A549 (cell line): Measurements from ENCODE around the gene ARHGAP28. TPM values are rescaled to one million over a fixed set of nuclear protein-coding genes. Genes with fewer than 3 reads are reported as not detected.
A peak's percentile ranks its signal among the peaks of the same experiment; 100 is the strongest.

Experiments
- ATAC-seq, 2 experiments: fragments of 200-7000 bp in 1 of 2; fragments of >200 bp in 1 of 2; cut with Nextera tagmentation in 1 of 2; cut with Tn5 transposase in 1 of 2; 3 replicates each; pipeline versions ENCODE4 v1.8.0 to v1.9.1; 2018 to 2020; ENCODE audit warnings: mild to moderate bottlenecking in 1 of 2, moderate library complexity in 1 of 2
- CTCF ChIA-PET: fragments of 300-600 bp; sonication (Branson Sonifier 250); formaldehyde crosslinking; extraction: SDS; loops from one replicate; lab custom pipeline; 2021; ENCODE audit warnings: antibody characterized with exemption, inconsistent platforms; lab: Yijun Ruan, JAX
- POLR2A ChIA-PET: fragments of 350-600 bp; formaldehyde crosslinking; extraction: SDS; loops from one replicate; lab custom pipeline; 2021; ENCODE audit warnings: antibody characterized with exemption, inconsistent platforms; lab: Yijun Ruan, JAX
- DNase-seq, 2 experiments: peaks; one replicate each; pipeline versions ENCODE4 v3.0.0 to v3.0.0-alpha.2; 2011 to 2016; ENCODE audit warnings: low read depth in 1 of 2, low spot score in 1 of 2
- FAIRE-seq: peaks from 2 replicates; lab custom pipeline; 2011; peaks lifted over from hg19 to GRCh38; lab: Jason Lieb, UNC
- H3K27ac ChIP-seq, 2 experiments: fragments of >200 bp; sonication (Bioruptor Twin); formaldehyde crosslinking; 3 replicates each; pipeline ENCODE4 v1.5.1; 2016 to 2017
- H3K4me1 ChIP-seq: fragments of >200 bp; sonication (Bioruptor Twin); formaldehyde crosslinking; 3 replicates; pipeline ENCODE4 v1.6.1; 2016
- H3K4me2 ChIP-seq: fragments of >200 bp; sonication (Bioruptor Twin); formaldehyde crosslinking; 3 replicates; pipeline ENCODE4 v1.6.1; 2016
- H3K4me3 ChIP-seq: fragments of >200 bp; sonication (Bioruptor Twin); formaldehyde crosslinking; 3 replicates; pipeline ENCODE4 v1.5.1; 2016
- H3K9me3 ChIP-seq: fragments of >200 bp; sonication (Bioruptor Twin); formaldehyde crosslinking; 3 replicates; pipeline ENCODE4 v1.6.1; 2016
- CBX2 ChIP-seq: fragments of 200-600 bp; sonication (generic); IDR thresholded peaks from 2 replicates; pipeline ENCODE4 v1.6.1; 2016; ENCODE audit warnings: low read depth, mild to moderate bottlenecking, borderline replicate concordance
- CEBPB ChIP-seq, 2 experiments: fragments of >200 bp in 1 of 2; sonication (Bioruptor Twin) in 1 of 2; formaldehyde crosslinking in 1 of 2; IDR thresholded peaks; 2 replicates each; pipeline ENCODE4 v1.6.1; 2012 to 2016
- CTCF ChIP-seq: fragments of >200 bp; sonication (Bioruptor Twin); formaldehyde crosslinking; IDR thresholded peaks from 3 replicates; pipeline ENCODE4 v1.5.1; 2016
- E2F6 ChIP-seq: IDR thresholded peaks from 2 replicates; pipeline ENCODE4 v1.6.1; 2012; ENCODE audit warnings: low read depth, borderline replicate concordance
- ESRRA ChIP-seq: fragments of 150-350 bp; IDR thresholded peaks from 2 replicates; pipeline ENCODE4 v1.6.1; 2014; ENCODE audit warnings: mild to moderate bottlenecking, low read length, borderline replicate concordance
- FOSB ChIP-seq: fragments of 250-450 bp; sonication (Bioruptor Pico); IDR thresholded peaks from 2 replicates; pipeline ENCODE4 v1.5.0; 2020; ENCODE audit warnings: mild to moderate bottlenecking, moderate library complexity
- FOSL2 ChIP-seq, 2 experiments: fragments of 450-650 bp in 1 of 2; fragments of >200 bp in 1 of 2; sonication (Bioruptor Twin) in 1 of 2; formaldehyde crosslinking; IDR thresholded peaks; 2 replicates each; pipeline versions ENCODE4 v1.5.0 to v1.6.1; 2016 to 2020; ENCODE audit warnings: mild to moderate bottlenecking in 1 of 2, moderate library complexity in 1 of 2
- HEYL ChIP-seq: fragments of 250-450 bp; sonication (Bioruptor Pico); IDR thresholded peaks from 2 replicates; pipeline ENCODE4 v1.8.0; 2021; ENCODE audit warnings: mild to moderate bottlenecking, moderate library complexity
- HMGXB4 ChIP-seq: fragments of 250-450 bp; sonication (Bioruptor Pico); IDR thresholded peaks from 2 replicates; pipeline ENCODE4 v1.5.0; 2021; ENCODE audit warnings: mild to moderate bottlenecking, moderate library complexity, borderline replicate concordance
- HOXA7 ChIP-seq: fragments of 250-450 bp; sonication (Bioruptor Pico); IDR thresholded peaks from 2 replicates; pipeline ENCODE4 v1.5.0; 2020; ENCODE audit warnings: mild to moderate bottlenecking, moderate library complexity
- HOXB13 ChIP-seq: fragments of 250-450 bp; sonication (Bioruptor Pico); IDR thresholded peaks from 2 replicates; pipeline ENCODE4 v1.5.0; 2020; ENCODE audit warnings: low read depth, mild to moderate bottlenecking, moderate library complexity
- JUN ChIP-seq, 2 experiments: fragments of >200 bp; sonication (Bioruptor Twin); formaldehyde crosslinking; IDR thresholded peaks; 2 replicates in 1 of 2; 3 replicates in 1 of 2; pipeline ENCODE4 v1.6.1; 2016 to 2017
- MAFK ChIP-seq: fragments of 450-650 bp; IDR thresholded peaks from 2 replicates; pipeline ENCODE4 v1.6.1; 2014; ENCODE audit not compliant: partially characterized antibody
- MYC ChIP-seq: IDR thresholded peaks from 2 replicates; pipeline ENCODE4 v1.6.1; 2012; ENCODE audit warnings: mild to moderate bottlenecking, inconsistent platforms, low read length, improper control_type of control experiment, borderline replicate concordance
- NPAS2 ChIP-seq: fragments of 250-450 bp; sonication (Bioruptor Pico); IDR thresholded peaks from 2 replicates; pipeline ENCODE4 v1.8.0; 2022; ENCODE audit warnings: mild to moderate bottlenecking, moderate library complexity, borderline replicate concordance
- PBX3 ChIP-seq: IDR thresholded peaks from 2 replicates; pipeline ENCODE4 v1.6.1; 2012
- RAD21 ChIP-seq, 2 experiments: fragments of >200 bp in 1 of 2; sonication (Bioruptor Twin) in 1 of 2; formaldehyde crosslinking in 1 of 2; IDR thresholded peaks in 1 of 2; conservative IDR thresholded peaks in 1 of 2; 2 replicates in 1 of 2; 3 replicates in 1 of 2; pipeline ENCODE4 v1.6.1; 2012 to 2018; ENCODE audit warnings: inconsistent platforms in 1 of 2
- RARB ChIP-seq: fragments of 250-450 bp; sonication (Bioruptor Pico); IDR thresholded peaks from 2 replicates; pipeline ENCODE4 v1.8.0; 2021; ENCODE audit warnings: mild to moderate bottlenecking, moderate library complexity
- RCOR1 ChIP-seq: fragments of 150-350 bp; IDR thresholded peaks from 2 replicates; pipeline ENCODE4 v1.6.1; 2014; ENCODE audit warnings: antibody characterized with exemption, low read length, low read depth
- REST ChIP-seq: fragments of 200-600 bp; sonication (generic); IDR thresholded peaks from 2 replicates; pipeline ENCODE4 v1.6.1; 2016; ENCODE audit warnings: antibody characterized with exemption, mild to moderate bottlenecking, moderate library complexity
- RFX5 ChIP-seq: fragments of 450-650 bp; IDR thresholded peaks from 2 replicates; pipeline ENCODE4 v1.7.1; 2014; ENCODE audit warnings: antibody characterized with exemption, mild to moderate bottlenecking, moderate library complexity
- SMC3 ChIP-seq: fragments of >200 bp; sonication (Bioruptor Twin); formaldehyde crosslinking; IDR thresholded peaks from 3 replicates; pipeline ENCODE4 v1.6.1; 2018; ENCODE audit warnings: inconsistent platforms
- SREBF2 ChIP-seq: fragments of 450-650 bp; IDR thresholded peaks from 2 replicates; pipeline ENCODE4 v1.6.1; 2014; ENCODE audit warnings: mild to moderate bottlenecking, moderate library complexity
- TFCP2L1 ChIP-seq: fragments of 250-450 bp; sonication (Bioruptor Pico); IDR thresholded peaks from 2 replicates; pipeline ENCODE4 v1.5.0; 2021; ENCODE audit warnings: mild to moderate bottlenecking
- ZNF302 ChIP-seq: fragments of 250-450 bp; sonication (Bioruptor Pico); IDR thresholded peaks from 2 replicates; pipeline ENCODE4 v1.9.0; 2021; ENCODE audit warnings: inconsistent platforms, mild to moderate bottlenecking, moderate library complexity
- WGBS: methylation state at CpG from one replicate; pipeline ENCODE4 v1.1.6; 2017; ENCODE audit errors: missing lambda C conversion rate; 5-methylcytosine and 5-hydroxymethylcytosine counted together
- polyA plus RNA-seq, 4 experiments: library from polyadenylated mRNA; depleted of rRNA in 3 of 4; stranded (reverse); fragments of >200 nt; fragmentation: RNase III in 1 of 4; extraction: RNeasy Plus Mini Kit Qiagen cat#74134 plus additional on column Dnase treatment in 1 of 4; gene quantifications; 2 replicates in 3 of 4; 3 replicates in 1 of 4; pipeline ENCODE4 v1.2.3, GENCODE V29; 2011 to 2017

The ARHGAP28 gene
- polyA plus RNA-seq, 2 of the 4 experiments (the other 2 are of a cell fraction): 0.13 to 0.17 TPM

- no peaks in the 10 kb centered on the region for H3K9me3 ChIP-seq
- ChIA-PET CTCF (interaction anchor here (0.6 to 6.2 kb wide), 19 partner anchors 11 to 377 kb away, joined by 3 to 40 read pairs (median 3); no protein-coding TSS in a partner anchor), POLR2A (no interaction called here)
- DNase-seq (peak; percentile 13 to 63), FAIRE-seq (no peak), ATAC-seq (peak; percentile 64 to 74; a peak in 5 of 6 replicates)
- TF ChIP-seq ZNF302 (CRISPR knock-in tag): no peak
- TF ChIP-seq TFCP2L1 (CRISPR knock-in tag): no peak
- TF ChIP-seq HOXA7 (CRISPR knock-in tag): no peak
- TF ChIP-seq SREBF2: no peak
- no peak for TF ChIP-seq CEBPB (IDR thresholded peaks at IDR 0.05)
- no peak for TF ChIP-seq CBX2
- TF ChIP-seq MYC: no peak
- TF ChIP-seq FOSB: no peak
- TF ChIP-seq MAFK: no peak
- TF ChIP-seq RARB (CRISPR knock-in tag): no peak
- no peak for TF ChIP-seq NPAS2
- TF ChIP-seq HMGXB4 (CRISPR knock-in tag): no peak
- TF ChIP-seq JUN (IDR thresholded peaks at IDR 0.05): no peak
- TF ChIP-seq REST: no peak
- no peak for TF ChIP-seq ESRRA
- no peak for TF ChIP-seq HEYL (CRISPR knock-in tag)
- peak; percentile 73 for TF ChIP-seq CTCF
- TF ChIP-seq FOSL2 (IDR thresholded peaks at IDR 0.05): no peak
- TF ChIP-seq FOSL2 (CRISPR knock-in tag; IDR thresholded peaks at IDR 0.05): no peak
- TF ChIP-seq SMC3: peak; percentile 79
- no peak for TF ChIP-seq E2F6
- TF ChIP-seq RCOR1: no peak
- no peak for TF ChIP-seq RFX5
- peak; percentile 80 to 82 for TF ChIP-seq RAD21 (conservative IDR thresholded peaks at IDR 0.05 in 1 of 2, IDR thresholded peaks at IDR 0.05 in 1 of 2)
- no peak for TF ChIP-seq HOXB13
- no peak for TF ChIP-seq PBX3
- WGBS: 17% methylated on average over 17 of the region's 37 CpGs
- no peak overlapping the region for H3K4me2 ChIP-seq
- H3K27ac ChIP-seq: no peak overlapping the region
- no peaks in the 10 kb centered on the region for H3K4me1 ChIP-seq
- H3K4me3 ChIP-seq: no peak overlapping the region
Observed at GRCh38 chr18:6920099-6920955, 190.8 kb downstream of the ARHGAP28 start.
